Measurements from ENCODE around the gene PSMD3.
"Not testable (repeated sequence)": the region's sequence is repeated elsewhere in the genome, so short reads cannot be mapped to it uniquely, and the experiment has no call there.

The PSMD3 gene

DNA sequence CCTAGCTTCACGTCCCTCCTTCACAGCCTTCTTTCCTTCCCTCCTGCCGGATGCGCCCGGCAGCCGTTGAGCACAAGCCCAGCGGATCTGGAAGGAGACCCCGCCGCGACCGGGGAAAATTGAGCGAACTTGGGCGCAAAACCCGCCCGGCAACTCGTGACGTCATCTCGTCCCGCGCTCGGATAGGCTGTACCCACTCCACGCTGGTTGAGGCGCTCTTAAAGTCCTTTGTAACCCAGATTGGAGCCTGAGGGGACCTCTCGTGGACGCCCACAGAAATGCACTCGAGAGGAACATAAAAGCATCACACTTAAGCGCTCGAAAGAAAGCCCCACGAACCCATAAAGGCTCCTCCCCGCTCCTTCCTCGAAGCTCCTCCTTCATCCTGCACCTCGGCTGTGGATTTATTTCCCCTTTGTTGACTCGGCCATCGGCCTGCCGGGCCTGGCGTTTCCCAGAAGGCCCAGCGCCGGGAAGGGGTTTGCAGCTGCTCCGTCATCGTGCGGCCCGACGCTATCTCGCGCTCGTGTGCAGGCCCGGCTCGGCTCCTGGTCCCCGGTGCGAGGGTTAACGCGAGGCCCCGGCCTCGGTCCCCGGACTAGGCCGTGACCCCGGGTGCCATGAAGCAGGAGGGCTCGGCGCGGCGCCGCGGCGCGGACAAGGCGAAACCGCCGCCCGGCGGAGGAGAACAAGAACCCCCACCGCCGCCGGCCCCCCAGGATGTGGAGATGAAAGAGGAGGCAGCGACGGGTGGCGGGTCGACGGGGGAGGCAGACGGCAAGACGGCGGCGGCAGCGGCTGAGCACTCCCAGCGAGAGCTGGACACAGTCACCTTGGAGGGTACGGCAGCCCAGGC is at the start of gene PSMD3:
Gene PSMD3, plus strand, starts transcription at position 457 of the 856 bp plus-strand sequence. Its CDS starts 164 bp downstream, at position 621.
- peak; percentile 98 for DNase-seq

GRCh38 chr17:39933912-39934311 is 46.7 kb upstream of the PSMD3 start:
- DNase-seq = no peak

DNA sequence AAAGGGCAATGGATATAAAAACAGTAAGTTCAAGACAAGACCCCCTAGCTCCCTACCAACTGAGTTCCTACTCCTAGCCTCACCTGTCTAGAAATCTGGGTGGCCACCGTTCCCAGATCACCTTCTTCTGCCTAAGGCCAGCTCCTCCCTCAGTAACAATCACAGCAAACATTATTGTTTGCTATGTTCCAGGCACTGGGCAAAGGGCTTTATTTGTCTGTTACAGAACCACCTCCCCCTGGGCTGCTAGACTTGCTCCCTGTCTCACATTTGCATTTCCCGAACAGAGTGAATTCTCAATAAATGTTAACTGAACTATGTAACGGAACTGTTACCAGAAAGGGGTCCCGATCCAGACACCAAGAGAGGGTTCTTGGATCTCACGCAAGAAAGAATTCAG is 46.3 kb upstream of the PSMD3 start:
- DNase-seq = no peak

DNA sequence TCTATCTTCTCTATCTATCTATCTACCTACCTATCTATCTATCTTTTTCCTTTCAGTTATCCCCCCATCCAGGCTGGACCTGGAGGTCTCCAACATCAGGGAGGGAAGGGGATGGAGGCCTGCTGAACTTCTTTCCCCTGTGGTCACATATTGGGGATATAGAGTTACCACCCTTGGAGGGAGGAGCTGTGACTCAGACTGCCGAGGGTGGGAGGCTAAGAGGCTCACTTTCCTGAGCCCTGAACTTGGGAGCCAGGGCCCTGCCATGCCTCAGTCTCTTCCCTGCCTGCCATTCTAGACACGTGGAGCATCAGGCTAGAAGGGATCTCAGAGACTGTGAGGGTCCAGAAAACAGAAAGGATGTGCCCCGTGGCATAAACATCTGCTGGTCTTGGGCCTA is 44.7 kb upstream of the PSMD3 start:
- DNase-seq = no peak

DNA sequence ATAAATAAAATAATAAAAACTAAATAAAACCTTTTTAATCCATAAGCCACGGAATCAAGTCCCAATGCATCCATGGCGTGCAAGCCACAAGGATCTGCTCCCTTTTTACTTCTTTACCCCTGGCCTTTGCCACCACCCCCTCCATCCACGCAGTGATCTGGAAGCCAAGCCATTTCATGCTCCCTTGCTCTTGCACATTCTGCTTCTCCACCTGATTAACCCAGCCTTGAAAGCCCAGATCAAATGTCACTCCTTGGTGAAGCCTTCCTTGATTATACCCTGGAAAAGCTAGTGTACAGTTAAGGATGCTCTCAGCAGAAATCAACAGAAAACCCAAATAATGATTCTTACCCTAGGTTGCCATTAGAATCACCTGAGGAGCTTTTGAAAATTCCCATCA is 43.2 kb upstream of the PSMD3 start:
- no peak for DNase-seq

- DNase-seq = no peak
Measured at GRCh38 chr17:39938140-39938869, 42.3 kb upstream of the PSMD3 start.

GRCh38 chr17:39939106-39939505 is 41.5 kb upstream of the PSMD3 start:
- no peak for DNase-seq

- DNase-seq = peak; percentile 73
Measured at GRCh38 chr17:39939588-39940419, 40.8 kb upstream of the PSMD3 start.

GRCh38 chr17:39943702-39944392 is 36.8 kb upstream of the PSMD3 start:
- no peak for DNase-seq

DNA sequence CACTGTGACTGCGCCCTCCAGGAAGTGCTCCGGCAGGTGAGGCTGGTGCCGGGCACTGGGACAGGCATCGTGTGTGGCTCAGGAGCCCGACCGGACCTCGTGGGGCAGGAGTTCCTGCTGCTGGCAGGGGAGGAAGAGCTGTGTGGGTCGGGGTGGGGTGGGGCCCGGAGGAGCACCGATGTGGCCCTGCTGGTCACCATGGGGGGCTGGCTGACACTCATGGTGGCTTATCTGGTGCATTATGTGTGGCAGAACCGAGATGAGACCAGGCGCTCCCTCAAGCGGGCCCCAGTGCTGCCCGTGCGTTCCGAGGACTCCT is 36.3 kb upstream of the PSMD3 start:
- DNase-seq = no peak

DNA sequence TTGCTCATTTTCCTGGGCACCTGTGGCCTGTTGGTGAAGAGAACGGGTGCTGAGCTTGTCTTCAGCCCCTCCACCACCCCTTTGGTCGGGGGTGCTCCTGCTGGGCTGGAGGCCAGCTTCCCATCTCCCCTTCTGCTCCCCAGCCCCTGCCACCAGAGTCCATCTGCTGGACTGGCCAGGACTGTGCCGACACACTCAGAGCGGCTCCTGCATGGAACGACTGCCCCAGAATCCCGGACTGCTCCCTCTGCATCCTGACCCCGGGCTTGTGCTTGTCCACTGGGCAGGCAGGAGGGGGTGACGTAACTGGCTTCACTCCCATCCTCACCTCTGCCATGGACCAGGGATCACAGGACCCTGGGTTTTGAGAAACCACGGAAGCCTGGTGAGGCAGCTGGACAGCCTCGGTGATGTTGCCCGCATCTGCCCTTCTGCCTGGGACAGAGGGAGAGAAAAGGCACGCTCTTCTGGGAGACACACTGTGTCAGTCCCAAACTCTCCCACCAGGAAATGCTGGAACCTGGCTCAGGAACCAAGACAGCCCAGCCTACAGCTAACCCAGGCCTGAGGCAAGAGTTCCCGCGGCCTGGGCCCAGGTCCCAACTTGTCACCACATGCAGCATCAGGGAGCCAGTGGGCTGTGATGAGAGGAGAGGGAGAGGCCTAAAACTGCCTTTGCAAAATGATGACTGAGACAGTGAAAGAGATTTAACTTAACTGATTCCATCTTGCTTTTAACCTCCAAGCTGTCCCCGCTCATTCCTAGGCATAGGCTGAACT is 33.9 kb upstream of the PSMD3 start:
- DNase-seq = no peak

DNA sequence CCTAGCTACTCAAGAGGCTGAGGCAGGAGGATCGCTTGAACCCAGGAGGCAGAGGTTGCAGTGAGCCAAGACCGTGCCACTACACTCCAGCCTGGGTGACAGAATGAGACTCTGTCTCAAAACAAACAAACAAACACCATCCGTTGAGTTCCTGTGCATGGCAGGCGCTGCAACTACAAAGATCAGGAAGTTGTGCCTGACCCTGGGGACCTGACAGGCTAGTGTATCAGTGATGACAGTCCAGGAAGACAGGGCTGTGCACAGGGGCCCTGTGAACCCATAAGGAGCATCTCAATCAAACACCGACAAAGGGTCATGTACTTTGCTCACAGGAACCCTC is 32.1 kb upstream of the PSMD3 start:
- not testable (repeated sequence) for DNase-seq

DNA sequence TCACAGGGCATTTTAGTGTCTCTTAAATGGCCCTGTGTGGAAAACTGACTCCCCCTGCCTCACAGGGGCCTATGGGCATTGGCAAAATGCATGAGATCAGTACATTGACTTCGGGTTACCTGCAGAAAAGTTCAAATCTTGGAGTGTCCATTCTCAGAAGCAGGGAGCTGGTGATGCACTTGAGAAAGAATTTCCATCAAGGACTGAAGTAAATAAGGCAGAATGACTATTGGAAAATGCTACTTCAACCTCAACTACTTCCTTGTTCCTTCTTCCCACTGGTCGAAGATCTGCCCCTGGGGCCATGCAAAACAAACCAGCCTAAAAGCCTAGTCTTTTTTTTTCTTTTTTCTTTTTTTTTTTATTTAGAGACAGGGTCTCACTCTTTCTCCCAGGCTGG is 31.6 kb upstream of the PSMD3 start:
- no peak for DNase-seq

DNA sequence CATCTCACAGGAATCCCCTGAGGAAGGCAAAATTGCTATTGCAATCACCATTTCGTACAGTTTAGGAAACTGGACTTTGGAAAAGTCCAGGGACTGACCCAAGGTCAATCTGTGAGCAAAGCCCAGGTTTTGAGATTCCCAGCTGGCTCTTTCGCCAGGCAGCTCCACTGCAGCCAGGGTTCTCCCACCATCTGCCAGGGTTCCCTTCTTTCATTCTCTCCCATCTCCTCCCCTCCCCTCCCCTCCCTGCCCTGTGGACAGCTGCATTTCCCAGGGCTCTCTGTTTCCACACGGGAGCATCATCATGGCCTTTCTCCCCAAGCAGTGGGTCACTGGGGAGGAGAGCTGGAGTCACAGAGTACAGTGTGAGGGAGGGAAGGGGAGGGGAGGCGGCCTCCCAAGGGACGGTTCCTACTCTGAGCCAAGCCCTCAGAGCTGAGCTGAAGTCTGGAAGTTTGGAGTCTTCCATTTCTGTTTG is 29.7 kb upstream of the PSMD3 start:
- DNase-seq = no peak

GRCh38 chr17:39951924-39952679 is 28.5 kb upstream of the PSMD3 start:
- DNase-seq = no peak

DNA sequence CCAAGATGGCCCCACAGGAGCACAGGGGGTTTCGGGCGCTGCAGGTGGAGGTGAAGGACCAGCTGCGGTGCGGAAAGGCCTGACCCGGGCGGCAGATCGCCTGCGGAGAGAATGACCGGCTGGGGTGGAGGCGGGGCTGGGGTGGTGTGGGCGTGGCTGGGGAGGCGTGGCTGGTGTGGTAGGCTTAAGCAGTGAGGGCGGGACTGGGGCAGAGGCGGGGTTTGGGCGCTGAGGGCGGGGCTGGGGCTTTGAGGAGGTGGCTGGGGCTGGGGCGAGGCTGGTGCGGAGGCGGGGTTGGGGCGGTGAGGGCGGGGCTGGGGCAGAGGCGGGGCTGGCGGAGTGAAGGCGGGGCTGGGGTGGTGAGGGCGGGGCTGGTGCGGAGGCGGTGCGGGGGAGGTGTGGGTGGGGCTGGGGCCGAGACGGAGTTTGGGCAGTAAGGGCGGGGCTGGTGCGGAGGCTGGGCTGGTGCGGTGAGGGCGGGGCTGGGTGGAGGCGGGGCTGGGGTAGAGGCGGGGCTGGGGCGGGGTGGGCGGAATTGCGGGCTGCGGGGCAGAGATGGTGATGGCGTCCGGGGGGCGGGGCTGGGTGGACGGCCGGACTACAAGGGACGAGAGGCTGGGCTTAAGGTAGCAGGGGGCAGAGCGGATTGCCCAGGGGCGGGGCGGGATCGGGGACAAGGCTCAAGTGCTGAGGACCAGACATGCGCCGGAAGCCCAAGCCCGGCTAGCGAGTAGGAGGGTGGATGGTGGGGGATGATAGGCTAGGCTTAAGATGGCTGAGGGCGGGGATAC is 27.7 kb upstream of the PSMD3 start:
- DNase-seq = peak; percentile 91

- DNase-seq = no peak
Measured at GRCh38 chr17:39953471-39953888, 27.1 kb upstream of the PSMD3 start.

GRCh38 chr17:39954876-39955275 is 25.7 kb upstream of the PSMD3 start:
- no peak for DNase-seq

DNA sequence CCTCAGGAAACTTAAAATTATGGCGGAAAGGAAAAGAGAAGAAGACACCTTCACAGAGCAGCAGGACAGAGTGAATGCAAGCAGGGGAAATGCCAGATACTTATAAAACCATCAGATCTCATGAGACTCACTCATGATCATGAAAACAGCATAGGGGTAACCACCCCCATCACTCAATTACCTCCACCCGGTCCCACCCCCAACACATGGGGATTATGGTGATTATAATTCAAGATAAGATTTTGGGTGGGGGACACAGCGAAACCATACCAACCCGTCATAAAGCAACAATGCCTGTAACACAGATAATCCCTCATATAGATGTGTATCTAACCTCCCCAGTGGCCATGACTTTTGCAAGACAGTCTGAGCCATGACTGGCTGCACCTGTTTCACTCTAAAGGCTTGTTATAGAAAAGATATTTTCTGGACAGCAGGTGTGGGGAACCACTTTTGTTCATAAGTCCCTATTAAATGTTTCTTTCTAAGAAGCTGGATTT is 24.8 kb upstream of the PSMD3 start:
- no peak for DNase-seq

GRCh38 chr17:39960524-39961041 is 20.0 kb upstream of the PSMD3 start:
- DNase-seq = no peak
